Measurements from ENCODE around the gene QRICH1. TPM values are rescaled to one million over a fixed set of nuclear protein-coding genes. Genes with fewer than 3 reads are reported as not detected.

Gene QRICH1
- polyA plus RNA-seq, 1 of the 3 experiments (the other 2 are of a cell fraction), result 58.5 TPM

DNA sequence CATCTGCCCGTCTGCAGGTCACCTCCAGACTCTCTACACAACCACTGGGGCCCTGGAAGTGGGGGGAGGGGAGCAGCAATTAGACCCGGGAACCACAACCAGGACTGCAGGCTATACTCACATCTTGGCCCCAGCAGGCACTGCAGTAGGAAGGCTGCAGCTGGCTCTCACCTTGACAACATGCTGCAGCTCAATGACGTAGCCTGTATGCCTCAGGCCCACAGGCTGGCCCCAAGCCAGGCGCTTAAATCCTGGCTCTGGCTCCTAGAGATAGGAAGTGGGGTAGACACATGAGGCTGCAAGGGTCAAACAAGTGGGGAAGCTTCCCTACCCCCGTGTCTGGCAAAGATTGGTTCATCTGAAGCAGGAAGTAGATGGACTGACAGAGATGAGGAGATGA is 4.6 kb upstream of the QRICH1 start:
- H3K27ac ChIP-seq (ENCODE audit: low read depth in 2 of 2, low read length in 1 of 2), result peak overlapping the region in 1 of 2 experiments; percentile 86; a peak in 2 of 4 replicates
- CTCF ChIA-PET, result interaction anchor here (0.6 to 1.1 kb wide), 4 partner anchors 34 to 234 kb away, joined by 3 to 4 read pairs (median 3); partner anchors contain the start of gene LAMB2
- H3K9me2 ChIP-seq, result no peaks in the 10 kb centered on the region
- H2AFZ ChIP-seq (ENCODE audit: low read depth), result no peak overlapping the region
- H3K4me3 ChIP-seq (ENCODE audit: low read depth in 2 of 2, low read length in 1 of 2), result no peak overlapping the region
- H3K4me2 ChIP-seq, result no peak overlapping the region
- H4K20me1 ChIP-seq (ENCODE audit: insufficient read depth), result no peaks in the 10 kb centered on the region
- 37% methylated on average over 4 of the region's 5 CpGs for WGBS (ENCODE audit: low lambda C conversion rate)
- H3K9me3 ChIP-seq, result no peaks in the 10 kb centered on the region
- H3F3A ChIP-seq (replicated peaks; ENCODE audit: insufficient read depth), result peaks cover 25% of the 10 kb centered on the region
- H3K79me2 ChIP-seq (ENCODE audit: insufficient read depth), result peaks cover 12% of the 10 kb centered on the region
- peaks cover 25 to 53% of the 10 kb centered on the region in 2 experiments for H3K36me3 ChIP-seq (replicated peaks in 1 of 2; ENCODE audit: control insufficient read depth in 1 of 2, insufficient read depth in 2 of 2, low read length in 1 of 2)
- TF ChIP-seq CTCF (IDR thresholded peaks at IDR 0.05) (no peak), CHD2 (IDR thresholded peaks at IDR 0.05; ENCODE audit: low read length, partially characterized antibody) (peak; percentile 20), ELF1 (IDR thresholded peaks at IDR 0.05) (no peak), EZH2phosphoT487 (IDR thresholded peaks at IDR 0.05; ENCODE audit: borderline replicate concordance, low read depth) (no peak), RFX5 (IDR thresholded peaks at IDR 0.05; ENCODE audit: low read length) (0 out of 2 replicates have a peak, but pooled peaks have one; percentile 49), GABPA (IDR thresholded peaks at IDR 0.05; ENCODE audit: low read depth) (no peak), GATA2 (CRISPR knock-in tag; IDR thresholded peaks at IDR 0.05) (no peak), YY1 (IDR thresholded peaks at IDR 0.05; ENCODE audit: low read depth) (no peak), IRF3 (IDR thresholded peaks at IDR 0.05; ENCODE audit: low read depth, low read length) (no peak), SMC3 (IDR thresholded peaks at IDR 0.05; ENCODE audit: low read depth, low read length) (no peak), EP300 (IDR thresholded peaks at IDR 0.05; ENCODE audit: borderline replicate concordance in 1 of 2, low read depth in 1 of 2, low read length in 1 of 2) (0 out of 4 replicates have a peak, but pooled peaks of 1 of the 2 experiments have one; percentile 6)
- H3K9ac ChIP-seq, result no peak overlapping the region
- no peaks in the 10 kb centered on the region for H3K27me3 ChIP-seq (ENCODE audit: insufficient read depth)
- POLR2A ChIA-PET, result interaction anchor here (0.6 kb wide), 1 partner anchor 100 kb away, joined by 3 read pairs; no protein-coding TSS in a partner anchor
- peaks cover 6 to 29% of the 10 kb centered on the region in 2 experiments; a peak in 2 of 4 replicates for H3K4me1 ChIP-seq (ENCODE audit: control insufficient read depth in 1 of 2, insufficient read depth in 2 of 2, low read depth in 1 of 2, low read length in 1 of 2)
- peak; percentile 52 for DNase-seq

Measured in SK-N-SH (cell line).